NCI-H524 treated with DMSO at 0.1 percent for 48 hours (cell line): Measurements from ENCODE around the gene CNTN4.
A peak's percentile ranks its signal among the peaks of the same experiment; 100 is the strongest.
"Not testable (repeated sequence)": the region's sequence is repeated elsewhere in the genome, so short reads cannot be mapped to it uniquely, and the experiment has no call there.

Experiments
- DNase-seq: peaks from one replicate; lab custom pipeline; 2025; lab: John Stamatoyannopoulos, UW

CNTN4 gene

GRCh38 chr3:2916640-2917039 lies 818.0 kb downstream of the CNTN4 start:
- not testable (repeated sequence) for DNase-seq

GRCh38 chr3:2920103-2920502 lies 821.4 kb downstream of the CNTN4 start:
- no peak for DNase-seq

GRCh38 chr3:2921452-2921851 lies 822.8 kb downstream of the CNTN4 start:
- DNase-seq, result no peak

DNA sequence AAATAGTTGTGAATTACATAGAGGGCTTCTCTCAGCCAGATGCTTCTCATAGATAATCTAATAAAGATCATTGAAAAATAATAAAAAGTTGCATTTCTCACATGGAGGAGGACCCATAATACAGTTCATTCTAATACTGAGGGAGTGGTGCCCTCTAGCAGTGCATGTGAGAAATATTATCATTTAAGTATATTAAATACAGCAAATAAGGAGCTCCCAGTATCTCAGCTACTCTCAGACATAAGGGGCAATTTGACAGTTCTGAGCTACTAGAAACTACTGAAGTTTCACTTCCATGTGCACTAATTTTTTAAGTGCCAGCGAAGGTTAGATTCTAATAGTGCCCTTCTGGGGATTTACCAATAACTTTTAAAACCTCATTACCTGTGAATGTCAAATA lies 823.2 kb downstream of the CNTN4 start:
- DNase-seq, result peak; percentile 12

DNA sequence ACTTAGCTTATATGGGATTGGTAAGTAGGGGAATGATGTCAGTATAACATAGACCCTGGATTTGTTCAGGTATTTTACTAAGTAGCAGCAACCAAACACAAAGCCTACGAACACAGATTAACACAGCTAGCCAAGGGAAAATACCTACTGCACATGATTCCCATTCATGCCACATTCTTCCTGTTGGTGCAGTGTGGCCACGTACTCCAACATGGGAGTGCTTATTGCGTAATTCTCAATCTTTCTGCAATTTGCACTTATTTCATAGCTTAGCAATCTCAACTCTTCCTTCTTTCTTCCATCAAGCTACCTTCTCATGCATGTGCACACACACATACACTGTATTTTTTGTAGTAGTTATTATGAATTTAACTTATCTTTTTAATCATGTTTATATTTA lies 824.7 kb downstream of the CNTN4 start:
- DNase-seq, result no peak

DNA sequence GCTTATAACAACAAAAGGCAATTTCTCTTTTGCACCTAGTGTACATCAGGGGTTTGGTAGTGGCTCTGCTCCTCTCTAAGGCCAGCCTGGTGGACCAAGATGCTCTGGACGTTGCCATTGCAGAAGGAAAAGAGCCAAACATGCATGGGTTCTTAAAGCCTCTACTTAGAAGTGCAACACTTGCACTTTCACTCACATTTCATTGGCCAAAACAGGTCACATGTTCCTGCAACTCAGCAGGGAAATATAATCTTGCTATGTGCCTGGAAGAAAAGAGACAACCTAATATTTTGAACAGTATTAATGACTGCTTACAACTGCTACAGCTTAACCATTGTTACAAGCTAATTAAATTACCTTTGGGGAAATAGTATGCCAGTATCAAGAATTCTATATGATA lies 828.6 kb downstream of the CNTN4 start:
- DNase-seq, result no peak

GRCh38 chr3:2929574-2929973 lies 830.9 kb downstream of the CNTN4 start:
- no peak for DNase-seq

GRCh38 chr3:2931265-2931664 lies 832.6 kb downstream of the CNTN4 start:
- no peak for DNase-seq

GRCh38 chr3:2934541-2934940 lies 835.9 kb downstream of the CNTN4 start:
- DNase-seq, result no peak

GRCh38 chr3:2937055-2937454 lies 838.4 kb downstream of the CNTN4 start:
- DNase-seq, result no peak

DNA sequence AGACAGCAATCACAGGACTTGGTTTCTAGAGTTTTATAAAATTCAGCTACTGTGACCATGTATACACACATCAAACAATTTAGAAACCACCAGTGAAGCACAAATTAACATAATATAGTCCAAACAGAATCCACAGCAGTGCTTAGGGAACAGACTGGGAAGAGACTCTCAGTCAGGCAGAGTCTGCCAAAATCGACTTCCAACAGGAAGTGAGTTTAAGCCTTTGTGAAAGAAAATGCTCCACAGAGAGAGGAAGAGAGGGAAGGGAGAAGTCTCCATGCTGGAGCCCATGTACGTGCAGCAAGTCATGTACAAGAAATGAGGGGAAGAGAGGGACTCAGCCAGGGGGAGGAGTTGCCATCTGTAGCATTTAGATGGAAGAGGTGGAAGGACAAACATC lies 838.9 kb downstream of the CNTN4 start:
- DNase-seq, result no peak

DNA sequence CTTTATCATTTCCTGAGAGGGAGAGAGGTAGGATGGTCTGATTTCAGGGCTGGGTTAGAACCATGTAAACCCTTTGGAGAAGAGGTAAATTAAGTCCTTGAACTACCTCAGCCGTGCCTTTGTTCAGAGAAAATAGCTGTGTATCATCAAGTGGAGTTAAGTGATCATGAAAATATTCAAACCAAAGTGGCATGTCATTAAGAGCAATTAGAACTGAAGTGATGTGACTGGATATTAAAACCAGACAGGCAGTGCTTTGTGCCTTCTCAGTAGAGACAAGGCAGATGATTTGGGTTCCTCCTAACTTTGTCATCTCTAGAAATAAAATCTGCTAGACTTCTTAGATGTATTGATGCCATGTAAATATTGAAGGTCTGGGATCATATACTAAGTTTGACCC lies 840.0 kb downstream of the CNTN4 start:
- DNase-seq, result peak; percentile 70

- no peak for DNase-seq
Observed at GRCh38 chr3:2940062-2940461, 841.4 kb downstream of the CNTN4 start.

- no peak for DNase-seq
Observed at GRCh38 chr3:2944628-2945027, 846.0 kb downstream of the CNTN4 start.

DNA sequence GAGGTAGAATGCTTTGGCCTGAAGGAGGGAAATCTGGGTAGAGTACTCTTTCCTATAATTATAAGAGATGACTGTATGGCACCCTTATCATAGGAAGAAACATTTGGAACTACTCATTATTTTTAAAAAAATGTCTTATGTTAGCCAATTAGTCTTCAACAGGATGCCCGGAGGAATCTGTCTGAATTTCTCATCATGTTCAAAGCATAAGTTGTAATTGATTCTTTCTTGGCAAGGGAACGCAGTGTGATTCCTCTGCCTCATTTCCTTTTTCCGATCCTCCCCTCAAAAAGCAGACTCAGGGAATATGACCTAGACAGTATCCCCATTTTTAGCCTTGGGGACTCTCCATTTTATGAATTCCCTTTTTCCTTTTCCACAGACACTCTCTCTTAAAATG lies 846.5 kb downstream of the CNTN4 start:
- DNase-seq, result no peak

- DNase-seq, result no peak
Observed at GRCh38 chr3:2947536-2947935, 848.9 kb downstream of the CNTN4 start.

DNA sequence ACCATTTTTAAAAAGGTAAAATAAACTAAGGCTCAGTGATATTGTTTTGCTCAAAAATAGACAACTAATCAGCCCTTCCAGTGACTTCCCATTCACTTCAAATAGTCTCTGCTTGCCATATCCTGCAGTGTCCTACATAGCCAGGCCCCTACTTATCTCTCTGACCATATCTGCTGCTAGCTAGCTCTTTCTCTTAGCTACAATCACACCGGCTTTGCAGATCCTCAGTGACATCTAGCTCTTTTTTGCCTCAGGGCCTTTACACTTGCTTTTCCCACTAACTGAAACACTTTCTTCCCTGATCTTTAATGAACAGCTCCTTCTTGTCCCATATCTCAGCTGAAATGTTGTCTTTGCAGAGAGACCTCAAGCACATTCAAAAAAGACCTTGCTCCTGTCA lies 850.2 kb downstream of the CNTN4 start:
- no peak for DNase-seq

DNA sequence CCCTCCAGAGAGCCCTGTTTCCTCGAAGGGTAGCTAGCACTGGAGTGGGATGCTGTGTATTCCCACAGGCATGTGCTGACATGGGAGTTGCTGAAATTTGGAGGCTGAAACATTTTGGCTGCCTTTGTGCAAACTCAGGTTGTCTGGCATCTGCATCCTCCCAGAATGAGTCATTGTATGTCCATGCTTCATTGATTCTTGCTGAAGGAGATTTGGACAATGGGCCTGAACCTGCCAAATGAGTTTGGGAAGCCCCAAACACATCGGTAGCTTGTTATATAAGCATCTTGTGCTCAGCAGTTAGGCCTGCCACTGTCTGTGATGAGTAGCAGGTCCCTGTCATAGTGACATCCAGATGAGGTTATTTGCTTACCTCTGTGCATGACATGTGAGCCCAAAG lies 851.5 kb downstream of the CNTN4 start:
- no peak for DNase-seq

- DNase-seq, result no peak
Observed at GRCh38 chr3:2957115-2957514, 858.4 kb downstream of the CNTN4 start.

DNA sequence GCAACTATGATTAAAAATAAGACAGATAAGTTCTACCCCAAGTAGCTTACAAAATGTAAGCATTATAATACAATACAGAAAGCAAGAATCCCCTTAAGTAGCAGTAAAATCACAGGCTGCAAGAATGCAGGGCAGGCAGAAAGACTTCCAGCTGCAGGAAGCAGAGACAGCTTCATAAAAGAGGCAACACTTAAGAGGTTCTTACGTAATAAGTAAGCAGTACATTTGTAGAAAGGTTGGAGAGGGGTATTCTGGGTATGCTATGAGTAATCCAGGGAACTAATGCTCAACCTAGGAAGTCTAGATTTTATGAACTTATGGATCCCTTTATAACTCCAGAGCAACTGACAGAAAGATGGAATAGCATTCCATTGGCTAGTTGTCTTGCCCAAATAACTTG lies 859.9 kb downstream of the CNTN4 start:
- DNase-seq, result no peak

GRCh38 chr3:2961576-2961975 lies 862.9 kb downstream of the CNTN4 start:
- DNase-seq, result no peak

DNA sequence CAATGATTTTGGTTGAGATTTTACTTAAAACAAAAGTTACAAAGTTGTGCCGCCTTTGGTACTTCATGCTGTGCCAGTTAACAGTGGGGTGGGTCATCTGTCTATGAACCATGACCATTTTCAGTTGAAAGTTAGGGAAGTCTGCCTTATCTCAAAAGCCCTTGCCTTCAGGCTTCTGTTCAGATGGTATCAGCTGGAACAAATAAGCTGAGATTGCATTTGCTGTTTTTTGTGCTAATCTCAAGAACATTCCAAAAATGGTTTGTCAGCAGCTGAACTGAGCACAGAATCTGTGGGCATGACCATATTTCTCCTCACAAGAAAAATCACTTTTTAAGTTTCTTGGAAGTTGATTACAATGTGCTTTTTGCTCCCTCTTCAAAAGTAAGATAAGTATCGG lies 869.2 kb downstream of the CNTN4 start:
- no peak for DNase-seq

DNA sequence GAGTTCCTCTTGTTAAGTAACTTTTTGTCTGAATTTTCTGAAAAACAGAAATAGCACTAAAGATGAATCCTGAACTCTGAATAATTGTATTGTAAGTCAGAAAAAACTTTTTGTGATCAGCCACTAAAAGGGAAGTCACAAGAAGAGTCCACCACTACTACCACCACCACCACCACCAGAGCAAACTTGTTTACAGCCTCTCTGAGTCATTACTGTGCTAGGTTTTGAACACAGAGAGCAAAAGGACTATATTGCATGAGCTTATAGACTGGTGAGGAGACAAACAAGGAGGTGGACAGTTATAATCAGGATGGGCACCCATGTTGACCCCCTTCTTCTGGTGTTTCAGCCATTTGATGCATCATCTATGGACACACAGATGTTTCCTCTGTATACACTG lies 869.8 kb downstream of the CNTN4 start:
- DNase-seq, result no peak

- no peak for DNase-seq
Observed at GRCh38 chr3:2976212-2976611, 877.5 kb downstream of the CNTN4 start.

GRCh38 chr3:2976796-2977195 lies 878.1 kb downstream of the CNTN4 start:
- no peak for DNase-seq
